Measurements from ENCODE around the gene HLA-DMA.
A peak's percentile ranks its signal among the peaks of the same experiment; 100 is the strongest.

Gene HLA-DMA

DNA sequence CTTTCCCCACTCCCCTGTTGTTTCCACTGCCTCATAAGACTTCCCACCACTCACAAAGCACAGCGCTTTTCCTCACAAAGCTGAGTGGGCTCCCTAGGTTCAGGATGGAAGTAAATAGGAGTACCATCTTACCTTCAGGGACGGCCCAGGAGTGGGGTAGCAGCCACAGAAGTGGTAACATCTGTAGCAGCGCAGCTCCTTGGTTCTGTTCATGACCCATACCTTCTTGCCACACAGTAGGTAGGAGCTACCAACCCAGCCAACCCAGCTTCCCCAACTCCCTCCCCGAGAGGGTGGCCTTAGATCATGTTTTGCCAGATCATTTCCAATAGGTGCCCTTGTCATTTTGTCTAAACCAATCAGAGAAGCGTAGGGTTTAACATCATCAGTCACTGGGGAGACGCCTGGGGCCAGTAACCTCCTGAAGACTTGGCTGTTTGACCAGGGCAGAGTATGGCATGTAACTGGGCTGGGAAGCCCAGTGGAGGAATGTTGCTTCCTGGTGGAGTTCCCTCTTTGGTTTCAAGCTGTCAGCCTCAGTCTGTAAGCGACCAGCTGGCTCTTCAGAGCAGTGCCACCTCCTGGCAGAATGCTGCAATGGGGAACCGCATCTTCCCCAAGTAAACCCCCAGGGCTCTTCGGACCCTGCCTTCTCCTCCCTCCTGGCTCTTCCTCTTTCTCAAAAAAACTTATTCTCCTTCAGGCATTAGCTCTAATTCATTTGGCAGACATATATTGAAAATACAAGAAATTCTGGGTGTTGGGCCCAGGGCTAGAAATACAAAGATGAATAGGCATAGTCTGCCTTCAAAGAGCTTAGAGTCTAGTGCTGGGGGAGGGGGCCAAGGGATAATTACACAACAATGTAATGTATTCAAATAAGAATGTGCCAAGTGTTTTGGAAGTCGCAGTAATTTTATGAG is at the start of gene HLA-DMA:
Gene HLA-DMA, minus strand, starts transcription at position 281 of the 923 bp plus-strand sequence. Its CDS starts 61 bp downstream, at position 220.
- DNase-seq, result peak in 12 of 14 donors; percentile 45 to 90 (median 74)

DNA sequence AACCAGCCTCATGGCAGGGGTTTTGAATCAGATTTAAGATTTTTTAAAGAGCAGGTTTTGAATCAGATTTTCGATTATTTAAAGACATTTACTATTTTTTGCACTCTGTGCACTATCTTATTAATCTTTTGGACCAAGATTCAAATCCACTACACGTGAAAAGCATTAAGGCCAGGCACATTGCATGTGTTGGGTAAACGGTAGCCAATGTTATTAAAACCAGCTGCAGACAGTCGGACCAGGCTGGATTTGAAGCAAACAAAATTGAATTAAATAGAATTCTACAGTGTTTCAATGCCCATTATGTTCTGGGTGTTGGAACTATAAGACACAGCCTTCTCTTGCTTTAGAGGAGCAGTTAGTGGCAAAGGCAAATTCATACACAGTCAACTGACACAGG is 48.8 kb upstream of the HLA-DMA start:
- no peak for DNase-seq

DNA sequence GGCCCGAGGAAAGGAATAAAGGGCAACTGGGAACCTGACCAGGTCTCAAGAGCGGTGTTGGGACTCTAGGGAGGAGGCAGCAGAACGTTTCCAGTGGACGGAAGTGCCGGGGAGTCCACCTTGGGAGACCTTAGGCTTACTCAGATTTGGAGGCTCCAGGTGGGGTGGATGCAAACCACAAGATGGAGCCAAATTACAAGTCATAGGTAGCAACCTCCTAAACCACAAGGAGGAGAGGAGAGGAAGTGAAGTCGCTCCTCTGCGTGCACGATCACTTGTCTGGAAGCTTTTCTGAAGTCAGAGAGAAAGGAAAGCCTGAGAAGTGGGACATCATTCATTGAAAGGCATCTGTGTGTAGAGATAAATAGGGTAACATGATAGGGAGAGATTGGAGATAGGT is 47.2 kb upstream of the HLA-DMA start:
- DNase-seq, result peak in 1 of 14 donors; percentile 6

DNA sequence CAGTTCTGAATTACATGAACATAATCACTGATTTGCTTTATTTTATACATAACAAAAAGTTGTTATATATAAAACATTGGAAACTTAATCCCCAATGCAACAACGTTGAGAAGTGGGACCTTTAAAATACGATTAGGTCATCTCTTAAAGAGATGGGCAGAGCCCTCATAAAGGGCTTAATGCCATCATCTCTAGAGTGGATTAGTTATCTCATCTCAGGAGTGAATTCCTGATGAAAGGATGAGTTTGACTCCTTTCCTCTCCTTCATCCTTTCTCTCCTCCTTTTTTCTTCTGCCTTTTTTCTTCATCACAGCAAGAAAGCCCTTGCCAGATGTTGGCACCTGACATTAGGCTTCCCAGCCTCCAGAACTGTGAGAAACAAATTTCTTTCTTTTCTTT is 42.6 kb upstream of the HLA-DMA start:
- no peak for DNase-seq

DNA sequence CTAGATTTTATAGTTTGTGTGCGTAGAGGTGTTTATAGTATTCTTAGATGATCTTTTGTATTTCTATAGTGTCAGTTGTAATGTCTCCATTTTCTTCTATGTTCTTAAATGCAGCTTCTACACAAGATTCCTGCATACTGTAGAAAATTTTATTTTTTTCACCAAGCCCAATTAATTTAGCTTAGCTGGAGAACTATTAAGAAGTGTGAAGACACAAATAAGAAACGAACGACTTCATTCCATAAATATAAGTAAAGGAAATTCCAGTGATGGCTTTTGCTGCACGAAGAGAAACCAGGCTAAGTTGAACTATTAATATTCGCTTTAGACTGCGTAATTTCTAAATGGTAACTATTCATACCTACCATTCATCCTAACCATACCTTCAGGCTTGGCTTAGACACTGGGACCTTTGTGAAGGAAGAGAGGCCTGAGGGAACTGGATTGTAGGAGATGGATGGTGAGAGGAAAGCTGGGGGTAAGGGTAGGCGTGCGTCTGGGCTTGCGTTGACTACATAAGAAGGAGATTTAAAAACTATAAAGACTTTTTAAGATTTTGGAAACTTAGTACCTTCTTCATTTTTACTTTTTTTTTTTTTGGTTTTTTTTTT is 40.6 kb upstream of the HLA-DMA start:
- no peak for DNase-seq

DNA sequence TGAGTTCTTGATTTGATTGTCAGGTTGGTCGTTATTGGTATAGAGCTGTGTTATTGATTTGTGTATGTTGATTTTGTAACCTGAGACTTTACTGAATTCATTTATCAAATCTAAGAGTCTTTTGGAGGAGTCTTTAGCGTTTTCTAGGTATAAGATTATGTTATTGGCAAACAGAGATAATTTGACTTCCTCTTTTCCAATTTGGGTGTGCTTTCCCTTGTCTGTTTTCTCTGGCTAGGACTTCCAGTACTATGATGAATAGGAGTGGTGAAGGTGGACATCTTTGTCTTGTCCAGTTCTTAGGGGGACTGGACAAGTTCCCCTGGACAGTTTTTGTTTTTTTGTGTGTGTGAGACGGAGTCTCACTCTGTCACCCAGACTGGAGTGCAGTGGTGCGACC is 39.1 kb upstream of the HLA-DMA start:
- no peak for DNase-seq

DNA sequence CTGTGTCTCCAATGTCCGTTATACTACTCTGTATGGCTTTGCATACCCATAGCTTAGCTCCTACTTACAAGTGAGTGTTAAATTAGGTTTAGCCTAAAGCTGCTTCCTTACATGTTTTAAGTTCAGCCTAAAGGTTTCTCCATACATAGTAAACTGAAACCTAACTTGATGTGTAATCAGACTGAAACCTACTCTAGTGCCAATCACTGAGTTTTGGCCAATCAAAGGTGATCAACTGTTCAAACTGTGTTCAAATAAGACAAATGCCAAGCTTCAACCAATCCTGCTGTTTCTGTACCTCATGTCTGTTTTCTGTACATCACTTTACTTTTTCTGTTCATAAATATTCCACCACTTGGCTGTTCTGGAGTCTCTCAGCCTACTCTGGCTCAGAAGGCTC is 36.5 kb upstream of the HLA-DMA start:
- no peak for DNase-seq

DNA sequence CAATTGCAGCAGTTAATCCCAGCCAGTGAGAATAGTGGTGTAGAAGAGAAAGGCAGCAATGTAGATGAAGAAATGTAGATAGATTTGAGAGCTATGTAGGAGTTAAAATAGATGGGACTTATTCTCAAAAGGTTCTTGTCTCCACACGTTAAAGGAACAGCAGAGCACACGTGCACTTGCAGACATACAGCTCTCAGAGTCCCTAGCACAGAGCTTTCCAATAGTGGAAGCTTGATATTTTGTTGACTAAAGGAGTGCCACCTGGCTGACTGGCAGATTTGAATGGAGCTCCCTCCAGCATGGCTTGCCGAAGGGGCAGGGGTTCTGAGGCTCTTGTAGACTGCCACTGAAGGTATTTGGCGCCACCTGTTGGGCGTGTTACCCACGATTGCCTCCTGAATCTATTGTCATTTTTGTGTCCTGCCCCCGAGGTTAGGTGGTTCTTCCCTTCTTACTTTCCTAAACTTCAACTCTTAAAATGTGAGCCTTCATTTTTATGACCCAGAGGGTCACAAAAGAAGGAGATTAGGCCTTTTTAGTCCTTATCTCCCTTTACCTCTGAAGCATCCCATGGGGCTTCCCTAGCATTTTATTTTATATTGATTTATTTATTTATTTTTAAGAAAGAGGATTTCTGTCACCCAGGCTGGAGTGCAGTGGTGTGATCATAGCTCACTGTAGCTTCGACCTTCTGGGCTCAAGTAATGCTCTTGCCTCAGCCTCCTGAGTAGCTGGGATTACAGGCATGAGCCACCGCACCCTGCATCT is 31.9 kb upstream of the HLA-DMA start:
- peak in 12 of 14 donors; percentile 22 to 82 (median 56) for DNase-seq

DNA sequence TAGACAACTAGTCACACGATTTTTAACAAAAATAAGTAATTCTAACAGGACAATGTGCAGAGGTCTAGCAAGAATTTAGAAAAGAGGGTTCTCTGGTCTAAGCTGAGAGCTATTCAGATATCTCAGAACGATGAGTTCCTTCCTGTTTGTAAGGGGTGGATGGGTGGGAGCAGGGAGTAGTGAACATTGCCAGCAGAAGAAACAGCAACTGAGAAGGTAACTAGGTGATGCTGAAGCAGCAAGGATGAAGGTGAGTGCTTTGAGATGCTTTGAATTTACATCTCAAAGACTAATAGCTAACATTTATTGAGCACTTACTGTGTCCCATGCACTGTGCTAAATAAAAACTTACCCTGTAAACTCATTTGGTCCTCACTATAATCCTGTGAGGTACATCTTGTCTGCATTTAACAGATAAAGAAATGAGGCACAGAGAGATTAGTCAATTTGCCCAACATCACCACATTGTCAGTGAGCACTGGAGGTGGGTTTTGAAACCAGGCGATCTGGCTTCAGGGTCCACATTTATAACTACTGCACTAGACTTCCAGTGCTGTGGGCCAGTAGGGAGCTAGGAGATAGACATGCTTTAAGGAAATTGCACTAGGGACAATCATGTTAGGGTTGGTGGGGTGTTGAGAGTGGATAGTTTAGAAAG is 31.2 kb upstream of the HLA-DMA start:
- no peak for DNase-seq

DNA sequence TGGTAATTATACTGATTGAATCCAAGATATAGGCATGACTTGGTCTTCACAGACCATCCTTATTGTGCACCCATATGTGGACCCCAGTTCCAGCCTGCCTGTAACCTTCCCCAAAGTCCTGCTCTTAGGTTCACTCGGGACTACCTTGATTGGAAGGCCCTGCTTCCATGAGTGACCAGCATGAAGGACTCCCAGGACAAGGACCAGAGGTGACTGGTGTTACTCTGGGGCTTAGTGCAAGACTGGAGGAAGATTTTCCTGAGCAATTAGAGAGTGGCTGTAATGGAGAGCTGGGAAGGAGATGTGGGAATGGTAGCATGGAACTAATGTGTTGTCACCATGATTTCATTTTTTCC is 30.6 kb upstream of the HLA-DMA start:
- DNase-seq, result no peak

DNA sequence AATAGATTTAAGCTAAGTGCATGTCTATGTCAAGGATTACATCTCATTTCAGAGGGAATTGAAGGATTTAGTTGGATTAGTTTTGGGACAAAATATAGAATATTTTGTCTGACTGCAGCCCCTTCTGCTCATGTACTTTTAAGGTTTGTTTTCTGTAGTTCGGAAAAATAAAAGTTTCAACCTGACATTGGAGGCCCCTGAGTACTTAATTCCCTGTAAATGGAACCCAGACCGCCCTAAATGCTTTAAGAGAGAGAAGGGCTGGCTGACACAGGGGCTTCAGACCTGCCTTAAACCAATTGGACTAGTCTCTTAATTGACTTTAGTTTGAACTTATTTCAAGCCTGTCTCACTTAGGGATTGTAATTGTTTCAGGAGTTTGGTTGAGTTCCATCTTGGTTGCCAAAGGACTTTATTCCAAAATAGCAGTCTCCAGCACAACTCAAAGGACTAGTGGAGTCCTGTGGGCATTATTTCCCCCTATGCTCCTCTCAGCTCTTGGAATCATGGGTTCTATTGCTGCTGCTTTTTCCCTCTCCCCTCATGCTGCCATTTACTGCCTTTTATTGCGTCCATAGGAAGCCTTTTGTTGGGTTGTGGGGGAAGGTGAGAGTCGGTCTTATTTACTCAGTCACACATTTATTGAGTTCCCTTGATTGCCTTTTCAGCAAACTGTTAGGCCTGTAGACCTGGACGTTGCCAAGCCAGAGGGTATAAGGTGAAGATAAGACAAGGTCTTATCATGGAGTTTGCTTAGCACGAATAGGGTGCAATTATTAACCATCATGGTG is 30.0 kb upstream of the HLA-DMA start:
- no peak for DNase-seq

DNA sequence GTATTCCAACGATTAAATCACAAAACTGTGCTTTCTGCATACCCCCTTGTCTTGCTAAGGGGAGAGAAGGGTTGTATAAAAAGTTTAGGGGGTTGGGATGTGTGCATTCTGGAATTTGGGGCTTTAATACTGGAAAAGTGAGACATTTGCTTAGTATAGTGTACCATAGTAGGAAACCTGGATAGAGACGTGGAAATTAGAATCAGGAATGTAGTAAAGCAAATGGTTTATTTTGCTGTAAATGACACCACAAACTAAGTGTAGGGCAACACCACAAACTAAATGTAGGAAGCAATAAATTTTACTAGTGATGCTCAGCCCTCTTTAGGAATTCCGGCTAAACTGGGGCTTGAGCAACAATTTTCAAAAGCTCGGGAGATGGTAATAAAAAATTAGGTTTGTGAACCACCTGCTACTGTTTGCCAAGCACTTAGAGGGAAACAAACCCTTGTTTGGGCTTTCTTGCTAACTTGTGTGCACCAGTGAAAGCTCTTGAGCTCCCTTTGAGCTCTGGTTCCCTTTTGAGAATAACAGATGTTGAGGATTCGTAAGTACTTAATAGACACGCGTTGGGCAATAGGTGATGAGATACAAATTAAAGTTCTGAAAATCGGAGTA is 29.3 kb upstream of the HLA-DMA start:
- no peak for DNase-seq

DNA sequence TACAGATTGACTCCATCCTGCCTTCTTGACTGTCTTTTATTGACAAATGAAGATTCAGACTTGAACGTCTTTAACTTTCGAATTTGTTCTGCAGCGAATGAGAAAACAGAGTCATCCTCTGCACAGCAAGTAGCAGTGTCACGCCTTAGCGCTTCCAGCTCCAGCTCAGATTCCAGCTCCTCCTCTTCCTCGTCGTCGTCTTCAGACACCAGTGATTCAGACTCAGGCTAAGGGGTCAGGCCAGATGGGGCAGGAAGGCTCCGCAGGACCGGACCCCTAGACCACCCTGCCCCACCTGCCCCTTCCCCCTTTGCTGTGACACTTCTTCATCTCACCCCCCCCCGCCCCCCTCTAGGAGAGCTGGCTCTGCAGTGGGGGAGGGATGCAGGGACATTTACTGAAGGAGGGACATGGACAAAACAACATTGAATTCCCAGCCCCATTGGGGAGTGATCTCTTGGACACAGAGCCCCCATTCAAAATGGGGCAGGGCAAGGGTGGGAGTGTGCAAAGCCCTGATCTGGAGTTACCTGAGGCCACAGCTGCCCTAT is 27.7 kb upstream of the HLA-DMA start:
- no peak for DNase-seq

DNA sequence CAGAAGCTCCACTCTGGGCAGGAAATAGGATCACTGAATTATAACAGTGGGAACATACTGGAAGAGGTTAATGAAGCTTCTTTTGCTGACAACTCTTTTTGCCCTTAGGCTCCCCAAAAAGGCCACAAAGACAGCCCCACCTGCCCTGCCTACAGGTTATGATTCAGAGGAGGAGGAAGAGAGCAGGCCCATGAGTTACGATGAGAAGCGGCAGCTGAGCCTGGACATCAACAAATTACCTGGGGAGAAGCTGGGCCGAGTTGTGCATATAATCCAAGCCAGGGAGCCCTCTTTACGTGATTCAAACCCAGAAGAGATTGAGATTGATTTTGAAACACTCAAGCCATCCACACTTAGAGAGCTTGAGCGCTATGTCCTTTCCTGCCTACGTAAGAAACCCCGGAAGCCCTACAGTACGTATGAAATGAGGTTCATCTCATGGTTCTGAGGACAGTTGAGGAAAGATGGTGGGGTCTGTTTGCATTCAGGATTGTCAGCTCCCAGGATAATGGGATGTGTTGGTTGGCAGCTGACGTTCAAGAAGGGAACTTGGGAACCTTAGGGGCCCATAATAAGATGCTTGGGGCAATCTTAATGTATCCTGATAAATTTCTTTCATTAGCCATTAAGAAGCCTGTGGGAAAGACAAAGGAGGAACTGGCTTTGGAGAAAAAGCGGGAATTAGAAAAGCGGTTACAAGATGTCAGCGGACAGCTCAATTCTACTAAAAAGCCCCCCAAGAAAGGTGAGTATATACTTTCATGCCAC is 27.0 kb upstream of the HLA-DMA start:
- DNase-seq, result no peak

DNA sequence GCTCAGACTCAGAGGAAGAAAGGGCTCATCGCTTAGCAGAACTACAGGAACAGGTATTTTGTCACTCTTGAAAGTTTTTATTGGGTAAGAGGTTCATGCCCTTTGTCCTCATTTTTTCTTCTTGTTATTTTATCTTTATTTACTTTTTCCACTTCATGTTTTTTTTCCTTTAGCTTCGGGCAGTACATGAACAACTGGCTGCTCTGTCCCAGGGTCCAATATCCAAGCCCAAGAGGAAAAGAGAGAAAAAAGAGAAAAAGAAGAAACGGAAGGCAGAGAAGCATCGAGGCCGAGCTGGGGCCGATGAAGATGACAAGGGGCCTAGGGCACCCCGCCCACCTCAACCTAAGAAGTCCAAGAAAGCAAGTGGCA is 25.0 kb upstream of the HLA-DMA start:
- DNase-seq, result no peak

DNA sequence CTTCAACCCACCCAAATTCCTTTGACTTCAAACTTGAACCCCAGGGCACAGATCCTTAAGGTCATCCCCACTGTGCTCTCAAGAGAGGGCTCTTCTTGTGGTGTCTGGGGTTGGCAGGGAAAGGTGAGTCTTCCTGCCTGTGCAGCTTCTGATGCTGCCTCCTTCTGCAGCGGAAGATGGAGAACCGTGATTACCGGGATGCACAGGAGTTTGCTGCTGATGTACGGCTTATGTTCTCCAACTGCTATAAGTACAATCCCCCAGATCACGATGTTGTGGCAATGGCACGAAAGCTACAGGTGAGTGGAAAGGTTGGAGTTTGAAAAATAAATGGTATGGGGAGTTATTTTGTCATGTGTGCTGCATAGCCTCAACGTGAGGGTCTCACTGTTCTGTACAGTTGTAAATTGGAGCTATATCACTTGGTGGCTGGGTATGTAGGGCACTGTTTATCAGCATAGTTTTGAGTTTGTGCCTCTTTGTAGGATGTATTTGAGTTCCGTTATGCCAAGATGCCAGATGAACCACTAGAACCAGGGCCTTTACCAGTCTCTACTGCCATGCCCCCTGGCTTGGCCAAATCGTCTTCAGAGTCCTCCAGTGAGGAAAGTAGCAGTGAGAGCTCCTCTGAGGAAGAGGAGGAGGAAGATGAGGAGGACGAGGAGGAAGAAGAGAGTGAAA is 24.5 kb upstream of the HLA-DMA start:
- DNase-seq, result no peak

DNA sequence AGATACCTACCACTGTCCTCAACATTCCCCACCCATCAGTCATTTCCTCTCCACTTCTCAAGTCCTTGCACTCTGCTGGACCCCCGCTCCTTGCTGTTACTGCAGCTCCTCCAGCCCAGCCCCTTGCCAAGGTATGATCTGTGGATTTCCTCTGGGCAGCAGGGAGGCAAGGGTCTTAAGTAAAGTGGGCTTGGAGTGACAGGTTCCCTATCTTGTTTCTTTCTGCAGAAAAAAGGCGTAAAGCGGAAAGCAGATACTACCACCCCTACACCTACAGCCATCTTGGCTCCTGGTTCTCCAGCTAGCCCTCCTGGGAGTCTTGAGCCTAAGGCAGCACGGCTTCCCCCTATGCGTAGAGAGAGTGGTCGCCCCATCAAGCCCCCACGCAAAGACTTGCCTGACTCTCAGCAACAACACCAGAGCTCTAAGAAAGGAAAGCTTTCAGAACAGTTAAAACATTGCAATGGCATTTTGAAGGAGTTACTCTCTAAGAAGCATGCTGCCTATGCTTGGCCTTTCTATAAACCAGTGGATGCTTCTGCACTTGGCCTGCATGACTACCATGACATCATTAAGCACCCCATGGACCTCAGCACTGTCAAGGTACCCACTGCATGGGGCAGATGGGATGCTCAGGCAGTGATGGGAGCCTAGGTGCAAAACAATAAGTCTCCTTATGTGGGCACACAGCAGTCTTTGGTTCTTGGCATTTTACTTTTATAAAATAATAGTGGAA is 23.6 kb upstream of the HLA-DMA start:
- no peak for DNase-seq

DNA sequence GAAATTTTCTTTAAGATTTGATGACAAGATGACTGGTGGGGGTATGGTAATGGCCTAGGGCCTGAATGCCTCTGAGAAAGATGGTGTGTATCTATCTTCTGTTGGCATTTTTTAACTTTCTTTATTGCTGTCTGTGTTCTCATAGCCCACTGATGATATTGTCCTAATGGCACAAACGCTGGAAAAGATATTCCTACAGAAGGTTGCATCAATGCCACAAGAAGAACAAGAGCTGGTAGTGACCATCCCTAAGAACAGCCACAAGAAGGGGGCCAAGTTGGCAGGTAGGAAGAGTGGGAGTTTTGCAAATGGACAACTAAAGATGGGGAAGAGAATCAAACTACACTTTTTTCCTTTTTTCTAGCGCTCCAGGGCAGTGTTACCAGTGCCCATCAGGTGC is 23.0 kb upstream of the HLA-DMA start:
- no peak for DNase-seq
